Kidney epithelial cell (primary cell): ENCODE results near the gene POLR3K. TPM values are rescaled to one million over a fixed set of nuclear protein-coding genes. Genes with fewer than 3 reads are reported as not detected.

Experiments
- DNase-seq: peaks from one replicate; pipeline ENCODE4 v3.0.0-alpha.2; 2010; ENCODE audit warnings: low read depth
- H3K27me3 ChIP-seq: 2 replicates; pipeline ENCODE4 v1.6.0; 2011; ENCODE audit warnings: low read length; ENCODE audit not compliant: control insufficient read depth, insufficient read depth
- H3K36me3 ChIP-seq: 2 replicates; pipeline ENCODE4 v1.5.1; 2011; ENCODE audit warnings: low read length; ENCODE audit not compliant: control insufficient read depth, insufficient read depth
- H3K4me3 ChIP-seq: 2 replicates; pipeline ENCODE4 v1.5.1; 2011; ENCODE audit warnings: low read depth, mild to moderate bottlenecking, control low read depth, low read length
- total RNA-seq: library from RNA; depleted of rRNA; stranded (reverse); fragments of >200 nt; gene quantifications from 2 replicates; pipeline ENCODE4 v1.2.3, GENCODE V29; 2015
- TF ChIP-seq, protein P1 (sequence below): IDR thresholded peaks from 2 replicates; pipeline ENCODE4 v1.5.1; 2011; ENCODE audit warnings: mild to moderate bottlenecking, moderate library complexity, low read length, control low read depth, inconsistent platforms; ENCODE audit not compliant: insufficient read depth, poor library complexity, severe bottlenecking

POLR3K gene
- total RNA-seq, 1 donor from 2014 or later = 5.5 TPM

DNA sequence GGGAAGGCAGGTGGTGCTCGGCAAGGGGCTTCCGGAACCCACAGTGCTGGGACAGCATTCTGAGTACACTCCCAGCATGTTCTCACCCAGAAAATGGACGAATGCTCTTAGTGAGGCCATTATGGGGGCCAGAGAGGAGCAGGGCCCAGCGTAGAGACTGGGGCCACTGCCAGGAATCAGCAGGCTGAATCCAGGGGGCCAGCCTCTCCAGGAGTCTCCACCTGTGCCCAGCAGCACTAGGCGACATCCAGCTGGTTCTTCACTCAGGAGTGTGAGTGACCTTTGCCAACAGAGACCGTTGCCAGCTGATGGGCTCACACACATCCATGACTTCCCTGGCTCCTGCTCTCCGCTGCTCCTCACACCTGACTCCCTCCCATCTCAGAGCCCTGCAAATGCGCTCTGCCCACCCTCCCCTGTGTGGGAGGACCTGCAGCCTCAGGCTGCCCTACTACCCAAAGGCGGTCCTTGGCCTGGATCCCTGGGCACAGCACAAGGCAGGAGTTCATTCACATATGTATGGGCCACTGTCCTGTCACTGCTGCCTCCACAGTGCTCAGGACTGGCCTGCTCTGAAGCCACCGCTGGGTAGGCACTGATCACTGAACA, 13.9 kb upstream of the POLR3K start:
- no peaks in the 10 kb centered on the region for H3K27me3 ChIP-seq
- no peak for DNase-seq
- H3K36me3 ChIP-seq = no peaks in the 10 kb centered on the region
- TF ChIP-seq, protein P1, sequence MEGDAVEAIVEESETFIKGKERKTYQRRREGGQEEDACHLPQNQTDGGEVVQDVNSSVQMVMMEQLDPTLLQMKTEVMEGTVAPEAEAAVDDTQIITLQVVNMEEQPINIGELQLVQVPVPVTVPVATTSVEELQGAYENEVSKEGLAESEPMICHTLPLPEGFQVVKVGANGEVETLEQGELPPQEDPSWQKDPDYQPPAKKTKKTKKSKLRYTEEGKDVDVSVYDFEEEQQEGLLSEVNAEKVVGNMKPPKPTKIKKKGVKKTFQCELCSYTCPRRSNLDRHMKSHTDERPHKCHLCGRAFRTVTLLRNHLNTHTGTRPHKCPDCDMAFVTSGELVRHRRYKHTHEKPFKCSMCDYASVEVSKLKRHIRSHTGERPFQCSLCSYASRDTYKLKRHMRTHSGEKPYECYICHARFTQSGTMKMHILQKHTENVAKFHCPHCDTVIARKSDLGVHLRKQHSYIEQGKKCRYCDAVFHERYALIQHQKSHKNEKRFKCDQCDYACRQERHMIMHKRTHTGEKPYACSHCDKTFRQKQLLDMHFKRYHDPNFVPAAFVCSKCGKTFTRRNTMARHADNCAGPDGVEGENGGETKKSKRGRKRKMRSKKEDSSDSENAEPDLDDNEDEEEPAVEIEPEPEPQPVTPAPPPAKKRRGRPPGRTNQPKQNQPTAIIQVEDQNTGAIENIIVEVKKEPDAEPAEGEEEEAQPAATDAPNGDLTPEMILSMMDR = no peak
- H3K4me3 ChIP-seq = no peak overlapping the region

GRCh38 chr16:66309-67182, 13.1 kb upstream of the POLR3K start:
- no peak overlapping the region for H3K4me3 ChIP-seq
- no peak for DNase-seq
- TF ChIP-seq, protein P1 = no peak
- no peaks in the 10 kb centered on the region for H3K27me3 ChIP-seq
- H3K36me3 ChIP-seq = no peaks in the 10 kb centered on the region

GRCh38 chr16:65745-66144, 12.3 kb upstream of the POLR3K start:
- TF ChIP-seq, protein P1 = peak; percentile 99
- DNase-seq = no peak
- H3K27me3 ChIP-seq = no peaks in the 10 kb centered on the region
- no peak overlapping the region for H3K4me3 ChIP-seq
- H3K36me3 ChIP-seq = no peaks in the 10 kb centered on the region

- Histone ChIP-seq H3K4me3 (no peak overlapping the region), H3K36me3 (no peaks in the 10 kb centered on the region), H3K27me3 (no peaks in the 10 kb centered on the region)
- no peak for DNase-seq
- TF ChIP-seq, protein P1 = no peak
Observed at GRCh38 chr16:64914-65255, 11.5 kb upstream of the POLR3K start.

DNA sequence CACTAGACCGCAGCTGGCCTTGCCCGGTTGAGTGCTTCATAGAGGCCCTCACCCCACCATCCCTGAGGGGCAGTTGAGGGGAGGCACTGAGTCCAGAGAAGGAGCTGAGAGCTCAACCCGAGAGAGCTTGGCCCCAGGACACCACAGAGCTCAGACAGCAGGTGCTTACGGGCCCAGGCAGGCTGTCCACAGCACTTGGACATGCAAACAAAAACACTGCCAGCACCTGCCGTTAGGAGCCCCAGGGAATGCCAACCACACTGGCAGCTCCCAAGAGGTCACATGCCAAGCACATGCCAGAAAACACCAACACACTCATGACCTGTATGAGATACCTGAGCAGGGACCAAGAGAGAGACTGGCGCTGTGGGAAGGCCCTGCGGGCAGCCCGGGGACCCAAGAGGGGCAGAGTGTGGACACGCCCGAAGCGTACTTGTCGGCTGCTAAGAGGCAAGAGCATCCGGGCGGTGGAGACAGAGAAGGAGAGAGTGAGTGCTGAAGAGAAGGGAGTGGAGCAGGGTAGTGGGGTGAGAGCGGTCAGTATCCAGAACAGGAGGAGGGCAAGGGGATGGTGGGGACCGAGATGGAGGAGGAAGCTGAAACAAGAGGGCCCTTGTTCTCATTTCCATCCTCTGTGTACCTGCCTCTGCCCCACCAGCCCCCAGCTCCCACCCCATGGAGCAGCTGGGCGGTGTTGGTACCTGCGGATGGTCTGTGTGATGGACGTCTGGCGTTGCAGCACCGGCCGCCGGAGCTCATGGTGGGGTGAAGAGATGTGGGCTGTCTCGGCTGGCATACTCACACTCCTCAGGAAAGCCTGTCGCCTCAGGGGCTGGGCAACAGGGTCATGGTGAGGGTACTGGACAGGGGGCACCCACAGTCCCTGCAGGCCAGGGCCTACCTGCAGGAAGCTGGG, 10.8 kb upstream of the POLR3K start:
- Histone ChIP-seq H3K36me3 (peaks cover 2% of the 10 kb centered on the region), H3K27me3 (no peaks in the 10 kb centered on the region), H3K4me3 (no peak overlapping the region)
- TF ChIP-seq, protein P1 = no peak
- DNase-seq = no peak
